ENCODE measurements around the gene TMEM8B. TPM values are rescaled to one million over a fixed set of nuclear protein-coding genes. Genes with fewer than 3 reads are reported as not detected.

The TMEM8B gene, protein sequence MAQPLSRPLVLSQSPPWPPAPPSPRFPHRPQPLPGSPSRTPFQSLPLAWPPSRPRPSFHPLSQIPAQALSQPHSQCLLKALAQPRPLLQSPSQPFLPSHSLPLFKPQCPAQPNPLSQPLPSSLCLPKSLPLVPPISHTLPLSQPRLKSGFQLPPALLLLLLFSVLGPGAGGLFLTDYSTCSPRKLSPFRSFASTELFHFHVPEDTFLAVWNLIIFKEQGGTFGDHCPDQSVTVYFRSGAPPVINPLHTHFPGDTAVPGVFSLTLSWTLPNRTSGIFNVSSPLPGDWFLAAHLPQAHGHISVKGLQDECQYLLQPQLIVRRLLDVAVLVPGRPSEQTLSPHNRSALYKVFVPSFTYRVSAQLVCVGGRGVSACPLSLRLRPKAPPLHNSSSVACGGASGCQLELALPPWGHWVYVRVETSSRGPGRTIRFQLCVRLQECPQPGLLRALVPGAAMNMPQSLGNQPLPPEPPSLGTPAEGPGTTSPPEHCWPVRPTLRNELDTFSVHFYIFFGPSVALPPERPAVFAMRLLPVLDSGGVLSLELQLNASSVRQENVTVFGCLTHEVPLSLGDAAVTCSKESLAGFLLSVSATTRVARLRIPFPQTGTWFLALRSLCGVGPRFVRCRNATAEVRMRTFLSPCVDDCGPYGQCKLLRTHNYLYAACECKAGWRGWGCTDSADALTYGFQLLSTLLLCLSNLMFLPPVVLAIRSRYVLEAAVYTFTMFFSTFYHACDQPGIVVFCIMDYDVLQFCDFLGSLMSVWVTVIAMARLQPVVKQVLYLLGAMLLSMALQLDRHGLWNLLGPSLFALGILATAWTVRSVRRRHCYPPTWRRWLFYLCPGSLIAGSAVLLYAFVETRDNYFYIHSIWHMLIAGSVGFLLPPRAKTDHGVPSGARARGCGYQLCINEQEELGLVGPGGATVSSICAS
- 0.20 and 0.95 TPM in 2 replicates for total RNA-seq (2014; rRNA removed; shearing (Covaris generic))
- 5.5 and 6.1 TPM in 2 replicates for polyA plus RNA-seq (2015; cell fraction: cytosol; rRNA removed)
- polyA plus RNA-seq (2015; cell fraction: nucleus; rRNA removed) = 7.4 and 9.6 TPM in 2 replicates

DNA sequence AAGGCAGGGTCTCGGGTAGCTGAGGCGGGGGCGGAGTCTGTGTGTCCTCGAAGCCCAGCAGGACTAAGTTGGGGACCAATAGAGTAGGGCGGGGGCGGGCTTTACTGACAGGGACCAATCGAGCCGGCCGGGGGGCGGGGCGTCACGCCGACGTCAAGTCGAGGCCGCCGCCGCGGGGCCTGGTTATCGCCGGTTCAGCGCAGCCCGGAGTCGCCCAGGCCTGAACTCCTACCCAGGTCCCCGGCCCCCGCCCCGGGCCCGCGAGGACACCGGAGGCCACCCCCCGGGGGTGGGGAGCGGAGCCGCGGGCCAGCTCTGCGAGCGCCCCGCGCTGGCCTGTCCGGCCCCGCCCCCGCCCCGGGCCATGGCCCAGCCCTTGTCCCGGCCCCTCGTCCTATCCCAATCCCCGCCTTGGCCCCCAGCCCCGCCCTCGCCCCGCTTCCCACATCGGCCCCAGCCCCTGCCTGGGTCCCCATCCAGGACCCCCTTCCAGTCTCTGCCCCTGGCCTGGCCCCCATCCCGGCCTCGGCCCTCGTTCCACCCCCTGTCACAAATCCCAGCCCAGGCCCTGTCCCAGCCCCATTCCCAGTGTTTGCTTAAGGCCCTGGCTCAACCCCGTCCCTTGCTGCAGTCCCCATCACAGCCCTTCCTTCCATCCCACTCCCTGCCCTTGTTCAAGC lies at the start of gene TMEM8B:
TSS of gene TMEM8B (plus strand) at position 145 of the 680 bp plus-strand sequence. CDS start at position 365, 220 bp downstream.
- peak; percentile 65 for DNase-seq (ENCODE audit: low read depth)

DNA sequence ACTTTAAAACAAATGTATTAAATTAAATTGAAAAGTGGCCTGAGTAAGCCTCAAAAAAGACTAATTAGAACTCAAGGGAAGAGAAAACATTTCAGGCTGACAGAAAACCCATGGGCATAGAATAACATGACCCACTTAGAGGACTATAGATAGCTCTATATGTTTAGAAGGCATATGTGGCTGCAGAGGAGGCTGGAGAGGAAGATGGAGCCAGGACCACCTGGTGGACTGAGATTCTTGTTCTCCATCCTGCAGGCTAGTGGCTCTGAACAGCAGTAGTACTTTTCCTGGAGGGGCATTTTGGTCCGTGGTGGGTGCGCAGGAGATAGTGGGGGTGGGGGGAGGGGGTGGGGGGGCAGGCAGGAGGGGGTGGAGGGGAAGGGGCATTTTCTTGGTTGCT lies 48.0 kb upstream of the TMEM8B start:
- DNase-seq (ENCODE audit: low read depth) = no peak

DNA sequence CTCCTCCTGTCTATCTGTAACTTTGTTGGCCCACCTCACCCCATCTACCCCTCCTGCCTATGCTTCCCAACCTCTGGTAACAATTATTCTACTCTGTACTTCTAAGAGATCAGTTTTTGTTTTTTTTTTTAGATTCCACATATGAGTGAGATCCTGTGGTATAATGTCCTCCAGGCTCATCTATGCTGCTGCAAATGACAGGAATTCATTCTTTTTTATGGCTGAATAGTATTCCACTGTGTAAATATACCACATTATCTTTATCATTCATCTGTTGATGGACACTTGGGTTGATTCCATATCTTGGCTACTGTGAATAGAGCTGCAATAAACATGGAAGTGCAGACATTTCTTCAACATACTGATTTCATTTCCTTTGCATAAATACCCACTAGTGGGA lies 45.6 kb upstream of the TMEM8B start:
- DNase-seq (ENCODE audit: low read depth) = no peak

DNA sequence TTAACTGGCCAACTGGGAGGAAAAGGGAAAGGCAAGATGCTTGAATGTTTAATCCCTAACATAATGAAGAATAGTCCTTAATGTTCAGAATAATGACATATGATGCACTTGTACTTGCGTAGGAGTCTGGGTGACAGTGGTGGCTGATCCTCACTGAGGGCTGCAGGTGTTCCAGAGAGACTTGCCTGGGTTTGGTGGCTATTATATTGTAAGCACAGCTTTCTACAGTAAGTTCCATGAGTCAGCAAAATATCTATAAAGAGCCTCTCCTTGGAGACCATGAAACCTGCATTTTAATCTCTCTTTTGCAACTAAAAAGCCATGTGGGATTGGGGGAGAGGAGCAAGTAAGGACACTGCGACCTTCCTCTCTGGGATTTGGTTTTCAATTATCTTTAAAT lies 39.5 kb upstream of the TMEM8B start:
- no peak for DNase-seq (ENCODE audit: low read depth)

DNA sequence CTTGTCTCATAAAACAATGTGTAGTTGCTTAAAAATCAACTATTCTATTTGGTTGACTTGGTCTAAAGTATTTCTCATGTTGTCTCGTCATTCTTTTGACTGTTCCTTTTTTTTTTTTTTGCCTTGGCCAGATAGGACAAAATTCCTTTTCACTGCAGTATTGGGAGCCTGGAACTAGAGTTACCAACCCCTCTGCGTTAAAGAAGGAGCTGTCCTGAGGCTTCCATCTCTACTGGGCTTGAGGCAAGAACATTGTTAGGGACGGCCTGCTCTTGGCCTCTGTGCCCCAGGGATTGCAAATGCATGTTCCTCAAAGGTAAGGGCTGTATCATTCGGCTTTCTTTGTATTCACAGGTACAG lies 39.0 kb upstream of the TMEM8B start:
- no peak for DNase-seq (ENCODE audit: low read depth)

DNA sequence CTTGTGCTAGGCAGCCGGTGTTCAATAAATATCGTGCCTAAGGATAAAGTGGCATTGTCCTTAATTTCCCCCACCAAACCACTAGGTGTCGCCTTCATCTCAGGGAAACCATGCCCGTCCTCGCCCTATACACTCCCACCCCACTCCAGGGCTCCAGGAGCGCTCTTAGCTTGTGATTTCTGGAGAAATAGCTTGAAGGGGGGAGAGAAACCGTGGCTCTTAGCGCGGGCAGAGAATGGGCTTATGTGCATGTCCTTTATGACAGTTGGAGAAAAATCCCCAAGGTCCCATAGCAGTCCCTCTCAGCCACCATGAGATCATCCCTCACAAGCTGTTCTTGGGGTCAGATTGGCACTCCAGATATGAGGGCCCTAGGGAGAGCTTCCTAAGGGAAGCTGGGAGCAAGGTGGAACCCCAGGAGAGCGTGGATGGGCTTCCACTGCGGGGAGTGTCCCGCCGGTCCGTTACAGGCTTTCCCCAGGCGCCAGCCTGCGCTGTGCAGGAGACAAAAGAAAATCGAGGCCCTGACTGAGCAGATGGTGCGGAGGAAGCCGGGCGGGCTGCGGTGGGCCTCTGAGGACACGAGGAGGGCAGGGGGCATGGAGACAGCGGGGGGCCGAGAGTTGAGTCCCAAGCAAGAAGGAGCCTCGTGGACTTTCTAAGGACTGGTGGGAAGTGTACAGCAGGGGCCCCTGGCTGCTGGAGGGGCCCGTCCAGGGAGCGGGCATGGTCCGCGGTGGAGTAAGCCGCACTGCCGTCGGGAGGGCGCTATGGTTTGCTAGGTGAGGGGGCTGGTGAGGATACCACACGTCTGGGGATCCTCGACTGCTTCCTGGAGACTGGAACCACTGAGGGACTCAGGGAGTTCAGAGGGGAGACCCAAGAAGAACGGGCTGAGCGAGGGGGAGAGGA lies 38.4 kb upstream of the TMEM8B start:
- DNase-seq (ENCODE audit: low read depth) = peak; percentile 77

DNA sequence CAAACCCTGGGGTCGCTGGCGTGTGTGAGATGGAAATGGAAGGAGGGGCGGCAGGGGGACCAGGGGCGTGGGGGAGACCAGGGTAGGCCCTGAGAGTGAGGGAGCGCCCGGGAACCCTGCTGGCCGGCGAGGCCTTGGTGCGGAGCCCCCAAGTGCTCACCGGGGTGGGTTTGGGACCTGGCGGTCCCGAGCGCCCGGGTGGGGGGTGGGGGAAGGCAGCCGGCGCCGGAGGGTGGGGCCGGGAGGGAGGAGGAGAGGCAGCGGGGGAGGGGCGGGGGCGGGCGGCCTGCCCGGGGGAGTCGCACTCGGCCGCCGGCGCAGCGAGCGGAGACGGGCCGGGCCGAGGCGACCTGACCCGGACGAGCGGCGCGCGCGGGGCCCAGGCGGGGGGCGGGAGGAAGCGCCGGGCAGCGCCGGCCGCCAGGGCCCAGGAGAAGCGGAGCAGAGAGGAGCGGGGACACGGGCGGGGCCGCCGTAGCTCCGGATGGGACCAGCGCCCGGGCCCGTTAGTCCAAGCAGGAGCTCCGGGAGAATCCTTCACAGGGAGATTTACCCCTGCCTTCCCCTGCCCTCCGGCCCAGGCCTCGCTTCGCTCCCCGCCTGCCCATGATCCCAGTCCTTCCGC lies 37.6 kb upstream of the TMEM8B start, which contains the start of gene NPR2:
TSS of gene NPR2 (plus strand) at position 295 of the 625 bp plus-strand sequence. CDS start 818 bp downstream, outside the sequence.
- no peak for DNase-seq (ENCODE audit: low read depth)

DNA sequence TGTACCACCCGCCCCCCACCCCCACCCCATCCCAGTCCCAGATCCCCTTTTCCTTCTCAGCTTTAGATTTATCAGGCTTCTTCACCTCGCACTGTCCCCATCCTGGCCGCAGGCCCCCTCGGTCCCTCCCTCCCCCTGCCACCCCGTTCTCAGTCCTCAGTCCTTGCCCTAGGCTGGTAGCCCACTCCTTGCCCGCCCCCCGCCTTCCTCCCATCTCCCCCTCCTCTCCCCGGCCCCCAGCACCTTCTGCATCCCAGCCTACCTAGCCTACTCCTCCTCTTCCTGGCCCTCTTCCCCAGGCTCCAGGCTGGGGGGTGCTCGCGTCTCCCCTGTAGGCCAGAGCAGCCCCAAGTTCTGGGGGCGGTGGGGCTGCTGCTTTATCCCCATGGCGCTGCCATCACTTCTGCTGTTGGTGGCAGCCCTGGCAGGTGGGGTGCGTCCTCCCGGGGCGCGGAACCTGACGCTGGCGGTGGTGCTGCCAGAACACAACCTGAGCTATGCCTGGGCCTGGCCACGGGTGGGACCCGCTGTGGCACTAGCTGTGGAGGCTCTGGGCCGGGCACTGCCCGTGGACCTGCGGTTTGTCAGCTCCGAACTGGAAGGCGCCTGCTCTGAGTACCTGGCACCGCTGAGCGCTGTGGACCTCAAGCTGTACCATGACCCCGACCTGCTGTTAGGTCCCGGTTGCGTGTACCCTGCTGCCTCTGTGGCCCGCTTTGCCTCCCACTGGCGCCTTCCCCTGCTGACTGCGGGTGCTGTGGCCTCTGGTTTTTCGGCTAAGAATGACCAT lies 36.8 kb upstream of the TMEM8B start:
- no peak for DNase-seq (ENCODE audit: low read depth)

DNA sequence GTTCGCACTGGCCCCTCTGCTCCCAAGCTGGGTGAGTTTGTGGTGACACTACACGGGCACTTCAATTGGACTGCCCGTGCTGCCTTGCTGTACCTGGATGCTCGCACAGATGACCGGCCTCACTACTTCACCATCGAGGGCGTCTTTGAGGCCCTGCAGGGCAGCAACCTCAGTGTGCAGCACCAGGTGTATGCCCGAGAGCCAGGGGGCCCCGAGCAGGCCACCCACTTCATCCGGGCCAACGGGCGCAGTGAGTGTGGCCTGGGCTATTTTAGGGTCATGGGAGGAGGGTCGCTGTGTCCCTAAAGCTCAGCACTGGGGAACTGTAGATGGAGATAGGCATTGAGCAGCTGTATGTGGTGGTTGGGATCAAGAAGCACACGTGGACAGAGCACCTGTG lies 36.2 kb upstream of the TMEM8B start:
- no peak for DNase-seq (ENCODE audit: low read depth)

DNA sequence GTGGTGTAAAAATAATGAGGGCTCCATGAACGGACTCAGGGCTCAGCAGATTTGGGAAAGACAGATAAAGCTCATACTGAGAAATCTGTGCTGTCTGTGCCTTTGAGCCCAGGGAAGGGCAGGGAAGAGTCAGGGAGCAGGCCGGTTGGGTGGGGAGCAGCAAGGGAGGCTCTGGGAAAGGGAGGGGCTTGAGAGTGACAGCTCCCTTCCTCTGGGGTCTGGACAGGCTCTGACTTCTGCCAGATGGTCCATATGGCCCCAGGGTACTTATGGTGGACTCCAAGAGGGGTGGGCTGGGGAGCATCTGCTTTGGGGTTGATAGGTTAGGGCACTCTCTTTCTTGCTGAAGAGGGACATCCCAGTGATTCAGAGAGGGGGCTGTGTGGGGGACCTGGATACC lies 35.6 kb upstream of the TMEM8B start:
- no peak for DNase-seq (ENCODE audit: low read depth)

DNA sequence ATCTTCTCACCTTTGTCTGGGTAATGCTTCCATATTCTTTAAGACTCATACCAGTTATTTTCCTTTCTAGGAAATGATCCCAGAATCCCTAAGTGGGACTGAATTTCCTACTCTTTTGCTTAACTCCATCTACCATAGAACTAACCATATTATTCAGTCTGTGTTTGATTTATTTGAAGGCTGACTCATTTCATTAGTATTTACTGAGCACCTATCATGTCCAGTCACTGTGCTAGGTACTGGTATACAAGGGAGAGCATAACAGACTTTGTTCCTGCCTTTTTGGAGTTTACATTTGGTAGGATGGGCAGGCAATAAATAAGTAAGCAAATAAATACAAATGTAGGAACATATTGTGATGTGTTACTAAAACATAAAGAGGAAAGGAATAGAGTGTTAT lies 33.3 kb upstream of the TMEM8B start:
- DNase-seq (ENCODE audit: low read depth) = peak; percentile 44

DNA sequence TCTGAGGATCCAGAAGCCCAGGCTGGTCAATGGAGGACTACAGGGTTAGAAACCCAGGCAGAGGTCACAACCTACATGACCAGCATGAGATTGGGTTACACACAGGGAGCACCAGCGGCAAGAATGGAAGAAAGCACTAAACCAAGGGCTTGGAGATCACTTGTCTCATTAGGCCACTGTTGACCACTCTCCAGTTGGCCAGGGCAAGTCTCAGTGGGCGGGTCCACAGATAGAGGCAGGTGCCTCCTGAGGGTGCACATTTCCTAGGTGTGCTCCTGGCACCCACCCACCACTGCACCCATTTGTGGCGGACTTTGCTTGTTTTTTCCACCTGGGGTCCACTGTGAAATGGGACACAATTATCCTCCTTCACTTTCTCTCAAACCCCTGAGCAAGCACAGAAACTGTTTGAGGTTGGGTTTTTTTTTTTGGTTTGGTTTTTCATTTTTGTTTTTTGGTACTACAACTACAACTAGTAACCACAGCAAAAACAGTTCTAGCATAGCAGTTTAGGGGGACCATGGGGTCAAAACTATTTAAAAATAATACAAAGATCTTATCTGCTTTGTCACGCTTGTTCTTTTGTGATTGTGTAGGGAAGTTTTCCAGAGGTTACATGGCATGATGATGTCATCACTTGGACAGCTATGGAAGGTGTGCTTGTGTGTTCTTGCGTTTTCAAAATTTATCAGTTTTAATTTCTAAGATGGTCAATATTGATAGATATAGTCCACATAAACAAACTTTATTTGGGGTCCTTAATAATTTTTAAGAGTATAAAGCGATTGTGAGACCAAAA lies 31.5 kb upstream of the TMEM8B start:
- DNase-seq (ENCODE audit: low read depth) = no peak

DNA sequence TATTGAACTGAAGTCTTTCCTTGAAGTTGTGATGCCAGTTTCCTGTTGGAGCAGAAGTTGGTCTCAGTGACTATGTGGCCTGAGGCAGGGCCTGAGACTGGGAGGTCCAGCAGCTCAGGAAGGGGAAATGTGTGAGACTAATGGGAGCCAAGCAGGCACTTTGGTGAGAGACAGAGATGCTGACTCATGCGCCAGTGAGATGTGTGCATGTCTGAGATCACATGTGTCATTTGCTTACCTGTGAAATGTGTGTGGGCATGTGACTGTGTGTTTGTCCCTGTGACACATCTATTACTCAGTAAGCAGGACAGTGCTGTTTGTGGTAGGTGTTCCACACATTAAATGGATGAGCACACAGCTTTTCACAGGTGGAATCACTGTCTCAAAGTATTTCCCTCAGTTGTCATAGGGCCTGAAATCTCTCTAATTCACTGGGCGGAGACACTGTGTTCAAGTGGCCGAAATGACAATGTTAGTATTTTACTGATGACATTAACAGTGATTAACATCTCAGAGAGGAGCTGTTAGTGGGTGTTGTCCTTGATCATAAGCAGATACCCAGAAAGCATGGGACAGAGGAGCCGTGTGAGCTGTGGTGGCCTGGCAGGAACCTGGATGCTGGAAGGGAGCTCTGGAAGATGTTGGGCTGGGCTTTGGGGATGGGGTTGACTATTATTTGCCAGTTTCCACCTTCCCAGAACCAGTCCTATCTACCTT lies 30.2 kb upstream of the TMEM8B start:
- DNase-seq (ENCODE audit: low read depth) = peak; percentile 92

DNA sequence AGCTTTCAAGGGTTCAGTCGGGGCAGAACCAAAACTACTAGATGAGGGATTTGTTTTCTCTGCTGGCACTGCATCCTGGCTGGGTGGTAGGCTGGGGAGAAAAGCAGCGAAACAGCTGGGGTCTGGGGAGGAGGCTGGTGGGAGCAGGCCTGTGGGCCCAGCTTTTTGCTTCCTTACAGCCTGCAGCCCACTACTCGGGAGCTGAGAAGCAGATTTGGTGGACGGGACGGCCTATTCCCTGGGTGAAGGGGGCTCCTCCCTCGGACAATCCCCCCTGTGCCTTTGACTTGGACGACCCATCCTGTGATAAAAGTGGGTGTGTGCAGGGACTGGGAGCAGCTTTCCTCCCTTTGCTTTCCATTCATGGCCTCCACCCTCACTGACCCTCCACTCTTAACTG lies 28.5 kb upstream of the TMEM8B start:
- no peak for DNase-seq (ENCODE audit: low read depth)

DNA sequence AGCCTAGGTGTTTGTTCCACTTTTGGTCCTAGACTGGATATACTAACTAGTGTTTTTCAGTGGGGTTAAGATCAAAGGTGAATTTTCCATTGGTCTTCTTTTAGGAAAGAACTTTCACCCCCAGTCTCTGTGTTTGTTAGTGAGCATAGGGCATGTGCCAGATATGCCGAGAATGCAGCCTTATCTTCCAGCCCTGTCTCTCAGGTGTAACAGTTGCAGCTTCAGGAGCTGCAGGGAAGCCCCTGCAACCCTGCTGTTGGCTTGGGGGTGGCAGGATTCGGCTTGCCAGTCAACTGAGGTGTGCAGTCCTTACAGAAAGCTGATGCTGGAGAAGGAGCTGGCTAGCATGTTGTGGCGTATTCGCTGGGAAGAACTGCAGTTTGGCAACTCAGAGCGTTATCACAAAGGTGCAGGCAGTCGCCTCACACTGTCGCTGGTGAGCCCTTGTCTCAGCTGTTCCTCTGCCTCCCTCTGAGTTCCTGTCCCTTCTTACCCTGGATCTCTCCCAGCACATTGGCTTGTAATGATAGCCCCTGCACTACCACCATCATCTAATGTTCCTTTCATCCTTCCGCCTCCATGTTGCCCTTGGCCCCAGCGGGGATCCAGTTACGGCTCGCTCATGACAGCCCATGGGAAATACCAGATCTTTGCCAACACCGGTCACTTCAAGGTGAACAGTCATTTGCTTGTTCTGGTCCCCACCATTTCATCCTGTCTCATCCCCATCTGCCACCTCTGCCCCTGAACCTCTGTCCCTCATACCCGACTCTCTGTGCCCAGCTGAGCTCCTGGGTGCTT lies 27.5 kb upstream of the TMEM8B start:
- no peak for DNase-seq (ENCODE audit: low read depth)

DNA sequence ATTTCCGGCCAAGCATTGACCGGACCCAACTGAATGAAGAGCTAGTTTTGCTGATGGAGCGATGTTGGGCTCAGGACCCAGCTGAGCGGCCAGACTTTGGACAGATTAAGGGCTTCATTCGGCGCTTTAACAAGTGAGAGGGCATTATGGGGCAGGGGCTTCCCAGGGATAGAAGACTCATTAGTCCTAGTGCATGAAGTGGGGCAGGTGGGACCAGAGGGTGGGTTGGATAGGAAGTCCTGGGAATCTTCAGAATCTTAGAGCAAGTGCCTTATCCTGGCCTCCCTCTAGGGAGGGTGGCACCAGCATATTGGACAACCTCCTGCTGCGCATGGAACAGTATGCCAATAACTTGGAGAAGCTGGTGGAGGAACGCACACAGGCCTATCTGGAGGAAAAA lies 22.9 kb upstream of the TMEM8B start:
- DNase-seq (ENCODE audit: low read depth) = no peak

DNA sequence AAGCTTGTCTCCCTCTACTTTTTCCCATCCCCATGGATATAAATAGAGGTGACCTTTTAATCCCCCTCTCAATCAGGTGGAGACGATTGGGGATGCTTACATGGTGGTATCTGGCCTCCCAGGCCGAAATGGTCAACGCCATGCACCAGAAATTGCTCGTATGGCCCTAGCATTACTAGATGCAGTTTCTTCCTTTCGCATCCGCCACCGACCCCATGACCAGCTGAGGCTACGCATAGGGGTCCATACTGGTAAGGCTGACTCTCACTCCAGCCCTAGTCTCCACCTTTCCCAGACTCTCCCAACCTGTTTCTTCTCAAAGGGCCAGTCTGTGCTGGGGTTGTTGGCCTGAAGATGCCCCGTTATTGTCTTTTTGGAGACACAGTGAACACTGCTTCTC lies 20.6 kb upstream of the TMEM8B start:
- no peak for DNase-seq (ENCODE audit: low read depth)

Measured in HT1080 (cell line).